Anterior cingulate cortex (tissue), 58 donors: ENCODE results near the gene BCORL1.

Experiments
- DNase-seq, 58 donors: peaks; one replicate each; lab custom pipeline; 2025; lab: John Stamatoyannopoulos, UW

Gene BCORL1

GRCh38 chrX:130053236-130053635, 70.8 kb downstream of the BCORL1 start:
- no peak for DNase-seq

- peak in 1 of 58 donors; percentile 2 for DNase-seq
Observed at GRCh38 chrX:130055103-130055502, 72.7 kb downstream of the BCORL1 start.

- no peak for DNase-seq
Observed at GRCh38 chrX:130055899-130056298, 73.5 kb downstream of the BCORL1 start.

GRCh38 chrX:130057209-130057608, 74.8 kb downstream of the BCORL1 start:
- DNase-seq = peak in 1 of 58 donors; percentile 4

- no peak for DNase-seq
Observed at GRCh38 chrX:130058652-130059051, 76.2 kb downstream of the BCORL1 start.

GRCh38 chrX:130060122-130061069, 78.0 kb downstream of the BCORL1 start:
- DNase-seq = peak in 55 of 58 donors; percentile 4 to 76 (median 47)

GRCh38 chrX:130066975-130067615, 84.7 kb downstream of the BCORL1 start:
- DNase-seq = no peak

GRCh38 chrX:130071611-130072344, 89.3 kb downstream of the BCORL1 start:
- DNase-seq = no peak

GRCh38 chrX:130072345-130072740, 89.9 kb downstream of the BCORL1 start:
- DNase-seq = no peak

- DNase-seq = no peak
Observed at GRCh38 chrX:130075777-130076176, 93.3 kb downstream of the BCORL1 start.

GRCh38 chrX:130079824-130080406, 97.5 kb downstream of the BCORL1 start:
- DNase-seq = peak in 42 of 58 donors; percentile 0 to 59 (median 12)

GRCh38 chrX:130080791-130081367, 98.4 kb downstream of the BCORL1 start:
- DNase-seq = no peak

GRCh38 chrX:130081421-130082045, 99.1 kb downstream of the BCORL1 start:
- DNase-seq = no peak

GRCh38 chrX:130082244-130083106, 100.0 kb downstream of the BCORL1 start:
- DNase-seq = no peak

- no peak for DNase-seq
Observed at GRCh38 chrX:130083107-130083490, 100.7 kb downstream of the BCORL1 start.

GRCh38 chrX:130083656-130084382, 101.4 kb downstream of the BCORL1 start:
- no peak for DNase-seq

- DNase-seq = no peak
Observed at GRCh38 chrX:130084631-130085237, 102.3 kb downstream of the BCORL1 start.
